Neural cell (in vitro differentiated cells): ENCODE results near the gene NCK2.

Experiments used
- CTCF ChIP-seq: fragments of 450-650 bp; IDR thresholded peaks from 2 replicates; pipeline ENCODE4 v1.5.1; 2014; ENCODE audit warnings: antibody characterized with exemption, mild to moderate bottlenecking, moderate library complexity; ENCODE audit not compliant: poor library complexity, severe bottlenecking
- RAD21 ChIP-seq: fragments of 450-650 bp; conservative IDR thresholded peaks from 2 replicates; pipeline ENCODE4 v1.6.1; 2014; ENCODE audit warnings: antibody characterized with exemption, mild to moderate bottlenecking, moderate library complexity
- TAF1 ChIP-seq: IDR thresholded peaks from 2 replicates; pipeline ENCODE4 v1.6.1; 2012; ENCODE audit warnings: low read depth

DNA sequence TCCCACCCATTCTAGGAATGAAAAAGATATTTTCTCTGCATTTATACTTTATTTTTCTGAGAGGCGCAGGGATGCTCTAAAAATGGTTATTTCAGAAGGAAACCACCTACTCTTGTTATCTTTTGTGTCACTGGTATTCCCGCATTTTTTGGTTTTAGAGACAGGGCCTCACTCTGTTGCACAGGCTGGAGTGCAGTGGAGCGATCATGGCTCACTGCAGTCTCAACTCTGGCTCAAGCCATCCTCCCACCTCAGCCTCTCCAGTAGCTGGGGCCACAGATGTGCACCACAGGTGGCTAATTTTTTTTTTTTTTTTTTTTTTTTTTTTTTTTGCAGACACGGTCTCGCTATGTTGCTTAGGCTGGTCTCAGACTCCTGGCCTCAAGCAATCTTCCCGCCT lies 135.9 kb downstream of the NCK2 start:
- TF ChIP-seq RAD21, result no peak
- no peak for TF ChIP-seq CTCF
- TF ChIP-seq TAF1, result no peak
